Left ventricle myocardium inferior (tissue), 1 donor: ENCODE results near the gene CDON. TPM values are rescaled to one million over a fixed set of nuclear protein-coding genes. Genes with fewer than 3 reads are reported as not detected.

Experiments used
- DNase-seq: peaks from one replicate; pipeline ENCODE4 v3.0.0-alpha.2; 2020
- H3K27ac ChIP-seq: fragments of 200-600 bp; replicated peaks from 2 replicates; pipeline ENCODE4 v1.8.0; 2021
- H3K27me3 ChIP-seq: fragments of 200-600 bp; 2 replicates; pipeline ENCODE4 v1.8.0; 2021; ENCODE audit warnings: low read depth
- H3K36me3 ChIP-seq: fragments of 200-600 bp; 2 replicates; pipeline ENCODE4 v1.8.0; 2021
- H3K4me1 ChIP-seq: fragments of 200-600 bp; 2 replicates; pipeline ENCODE4 v1.8.0; 2021
- H3K4me3 ChIP-seq: fragments of 200-600 bp; 2 replicates; pipeline ENCODE4 v1.8.0; 2021; ENCODE audit warnings: mild to moderate bottlenecking, moderate library complexity
- H3K9me3 ChIP-seq: fragments of 200-600 bp; replicated peaks from 2 replicates; pipeline ENCODE4 v1.8.0; 2021
- intact Hi-C: fragments of 100-400 bp; cut with micrococcal nuclease; formaldehyde crosslinking; loops from one replicate; pipeline ENCODE4 v1.11.0; 2022
- total RNA-seq: library from RNA; stranded (reverse); fragmentation: NEBNext Ultra II Directional; extraction: Animal tissue kit (Norgen Biotek cat#: 25700); gene quantifications from one replicate; pipeline ENCODE4 v1.2.1, GENCODE V29; 2021
- TF ChIP-seq, protein P1 (sequence below): fragments of 200-600 bp; IDR thresholded peaks from 2 replicates; pipeline ENCODE4 v1.8.0; 2021; ENCODE audit warnings: antibody characterized with exemption, mild to moderate bottlenecking, borderline replicate concordance
- donor health status: DM: no; HTN: yes; CAD: no; lungs with severe emphysema.

Gene CDON
- total RNA-seq, 1 donor from 2014 or later = 9.9 TPM

DNA sequence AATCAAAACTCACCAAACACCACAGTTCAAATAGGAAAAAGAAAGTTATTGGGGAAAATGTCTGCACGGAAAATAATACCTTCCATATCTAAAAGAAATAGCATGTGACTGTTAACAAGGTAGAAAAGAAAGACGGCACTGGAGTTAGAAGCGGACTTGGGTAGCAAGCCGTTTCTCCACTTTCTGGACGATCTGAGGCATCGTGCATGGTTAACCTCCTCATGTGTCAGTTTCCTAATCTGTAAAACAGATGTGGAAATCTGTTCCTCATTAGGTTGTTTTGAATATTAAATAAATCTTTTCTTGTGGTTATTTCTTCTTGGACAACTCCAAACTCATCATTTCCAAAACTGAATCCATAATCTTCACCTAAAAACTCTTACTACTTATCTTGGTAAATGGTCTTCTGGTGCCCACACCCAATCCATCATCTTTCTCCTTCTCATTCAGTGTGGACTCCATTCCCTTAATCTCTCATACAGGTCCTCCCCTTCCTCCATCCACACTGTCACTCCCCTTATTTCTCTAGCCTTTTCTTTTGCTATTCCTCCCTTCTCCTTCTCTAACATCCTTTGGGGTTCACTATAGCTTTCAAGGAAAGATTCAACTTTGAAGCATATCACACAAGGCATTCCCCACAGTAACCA is 63.3 kb downstream of the CDON start:
- peaks cover 27% of the 10 kb centered on the region for H3K36me3 ChIP-seq
- intact Hi-C loops = no loop called here

DNA sequence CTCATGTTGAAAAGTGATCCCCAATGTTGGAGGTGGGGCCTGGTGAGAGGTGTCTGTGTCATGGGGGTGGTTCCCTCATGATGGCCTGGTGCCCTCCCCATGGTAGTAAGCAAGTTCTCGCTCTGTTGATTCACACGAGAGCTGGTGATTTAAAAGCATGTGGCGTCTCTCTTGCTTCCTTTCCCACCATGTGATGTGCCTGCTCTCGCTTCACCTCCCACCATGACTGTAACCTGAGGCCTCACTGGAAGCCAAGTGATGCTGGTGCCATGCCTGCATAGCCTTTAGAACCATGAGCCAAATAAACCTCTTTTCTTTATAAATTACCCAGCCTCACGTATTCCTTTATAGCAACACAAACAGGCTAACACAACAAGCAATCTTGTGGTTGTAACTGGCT is 64.4 kb downstream of the CDON start:
- intact Hi-C loops = no loop called here
- peaks cover 36% of the 10 kb centered on the region for H3K36me3 ChIP-seq

More for the DNA sequence above, 63.3 kb downstream of the CDON start:
- Histone ChIP-seq H3K4me3 (no peak overlapping the region), H3K4me1 (no peaks in the 10 kb centered on the region), H3K27me3 (no peaks in the 10 kb centered on the region), H3K9me3 (no peaks in the 10 kb centered on the region), H3K27ac (no peak overlapping the region)
- TF ChIP-seq, protein P1, sequence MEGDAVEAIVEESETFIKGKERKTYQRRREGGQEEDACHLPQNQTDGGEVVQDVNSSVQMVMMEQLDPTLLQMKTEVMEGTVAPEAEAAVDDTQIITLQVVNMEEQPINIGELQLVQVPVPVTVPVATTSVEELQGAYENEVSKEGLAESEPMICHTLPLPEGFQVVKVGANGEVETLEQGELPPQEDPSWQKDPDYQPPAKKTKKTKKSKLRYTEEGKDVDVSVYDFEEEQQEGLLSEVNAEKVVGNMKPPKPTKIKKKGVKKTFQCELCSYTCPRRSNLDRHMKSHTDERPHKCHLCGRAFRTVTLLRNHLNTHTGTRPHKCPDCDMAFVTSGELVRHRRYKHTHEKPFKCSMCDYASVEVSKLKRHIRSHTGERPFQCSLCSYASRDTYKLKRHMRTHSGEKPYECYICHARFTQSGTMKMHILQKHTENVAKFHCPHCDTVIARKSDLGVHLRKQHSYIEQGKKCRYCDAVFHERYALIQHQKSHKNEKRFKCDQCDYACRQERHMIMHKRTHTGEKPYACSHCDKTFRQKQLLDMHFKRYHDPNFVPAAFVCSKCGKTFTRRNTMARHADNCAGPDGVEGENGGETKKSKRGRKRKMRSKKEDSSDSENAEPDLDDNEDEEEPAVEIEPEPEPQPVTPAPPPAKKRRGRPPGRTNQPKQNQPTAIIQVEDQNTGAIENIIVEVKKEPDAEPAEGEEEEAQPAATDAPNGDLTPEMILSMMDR = no peak
- DNase-seq = no peak

DNA sequence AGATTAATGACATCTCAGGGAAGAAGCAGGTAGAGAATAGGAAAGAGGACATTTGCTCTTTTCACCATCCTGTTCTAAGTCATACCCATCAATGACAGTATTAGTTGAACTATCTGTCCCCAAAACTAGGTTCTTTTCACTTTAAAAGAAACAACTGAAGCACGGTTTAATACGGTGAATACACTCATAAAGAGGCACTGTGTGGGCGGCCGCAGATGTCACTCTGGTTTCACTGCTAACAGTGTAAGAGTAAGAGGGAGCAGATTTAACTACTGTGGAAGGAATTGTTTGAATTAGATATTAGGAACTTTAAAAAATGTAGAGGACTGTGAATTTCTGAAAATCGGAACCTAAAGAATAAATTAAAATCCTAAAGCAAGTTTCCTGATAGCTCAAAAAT is 67.4 kb downstream of the CDON start:
- intact Hi-C loops = no loop called here
- Histone ChIP-seq H3K4me1 (peaks cover 7% of the 10 kb centered on the region), H3K9me3 (no peaks in the 10 kb centered on the region), H3K27me3 (no peaks in the 10 kb centered on the region), H3K4me3 (no peak overlapping the region), H3K27ac (no peak overlapping the region), H3K36me3 (peaks cover 36% of the 10 kb centered on the region)
- no peak for DNase-seq
- TF ChIP-seq, protein P1 = no peak

More for the DNA sequence above, 64.4 kb downstream of the CDON start:
- TF ChIP-seq, protein P1 = no peak
- no peak for DNase-seq
- no peak overlapping the region for H3K27ac ChIP-seq
- no peak overlapping the region for H3K4me3 ChIP-seq
- no peaks in the 10 kb centered on the region for H3K27me3 ChIP-seq
- H3K9me3 ChIP-seq = no peaks in the 10 kb centered on the region
- no peaks in the 10 kb centered on the region for H3K4me1 ChIP-seq

DNA sequence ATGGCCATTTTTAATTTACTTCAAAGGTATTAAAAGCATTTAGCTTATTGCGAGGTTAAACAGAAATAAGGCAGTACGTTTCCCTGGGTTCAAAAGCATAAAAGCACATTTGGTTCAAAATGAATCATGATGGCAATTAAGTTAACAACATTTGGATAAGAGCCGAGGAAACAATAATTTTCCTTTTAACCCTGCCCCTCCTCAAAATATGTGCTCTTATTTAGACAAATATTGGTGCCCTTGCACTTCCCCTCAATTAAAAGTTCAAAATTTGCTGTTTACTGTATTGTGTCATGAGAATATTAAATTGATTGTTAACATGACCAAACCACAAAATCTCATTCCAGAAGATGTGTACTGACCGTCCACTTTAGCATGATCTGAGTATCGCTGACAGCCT is 68.2 kb downstream of the CDON start:
- intact Hi-C loops = no loop called here
- no peak for DNase-seq
- H3K9me3 ChIP-seq = no peaks in the 10 kb centered on the region

DNA sequence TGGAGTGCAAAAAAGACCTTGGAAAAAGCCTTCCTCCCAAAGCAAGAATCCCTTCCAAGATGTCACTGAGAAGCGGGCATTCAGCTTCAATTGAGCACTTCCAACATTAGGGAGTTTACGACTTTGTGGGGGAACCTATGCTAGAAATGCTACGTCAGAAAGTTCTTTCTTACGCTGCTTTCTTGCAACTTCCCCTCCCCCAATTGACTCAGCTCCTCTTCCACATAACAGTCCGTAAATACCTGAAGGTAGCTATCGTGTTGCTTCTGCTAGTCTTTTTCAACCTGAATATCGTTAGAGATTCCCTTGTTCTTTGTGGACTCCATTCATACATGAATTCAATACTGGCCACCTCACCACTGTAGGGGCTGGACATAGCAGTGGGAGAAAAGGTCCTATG is 69.8 kb downstream of the CDON start:
- H3K27me3 ChIP-seq = no peaks in the 10 kb centered on the region
- intact Hi-C loops = no loop called here
- DNase-seq = no peak

More for the DNA sequence above, 68.2 kb downstream of the CDON start:
- TF ChIP-seq, protein P1 = no peak
- Histone ChIP-seq H3K36me3 (peaks cover 36% of the 10 kb centered on the region), H3K27ac (no peak overlapping the region), H3K4me1 (peaks cover 11% of the 10 kb centered on the region), H3K4me3 (no peak overlapping the region), H3K27me3 (no peaks in the 10 kb centered on the region)

More for the DNA sequence above, 69.8 kb downstream of the CDON start:
- Histone ChIP-seq H3K27ac (no peak overlapping the region), H3K9me3 (no peaks in the 10 kb centered on the region), H3K36me3 (peaks cover 33% of the 10 kb centered on the region), H3K4me1 (peaks cover 11% of the 10 kb centered on the region), H3K4me3 (no peak overlapping the region)
- TF ChIP-seq, protein P1 = no peak
